MM.1S (cell line): ENCODE measurements around the gene CNKSR3.

Experiments
- CTCF ChIP-seq: fragments of 300-600 bp; sonication (generic); IDR thresholded peaks from 2 replicates; pipeline ENCODE4 v1.5.1; 2016; ENCODE audit warnings: antibody characterized with exemption, low read length, mixed read lengths
- EZH2 ChIP-seq: fragments of 300-600 bp; sonication (generic); optimal IDR thresholded peaks from 2 replicates; pipeline ENCODE3; 2017; ENCODE audit warnings: low read depth, mild to moderate bottlenecking, antibody characterized with exemption, low read length, mixed read lengths

GRCh38 chr6:154510144-154510905 is at the start of gene CNKSR3:
- no peak for TF ChIP-seq CTCF
- TF ChIP-seq EZH2 = no peak
